Mesodermal cell (in vitro differentiated cells): ENCODE data around the gene ADGRB3.

Experiments used
- H3K27ac ChIP-seq: 2 replicates; pipeline ENCODE4 v1.7.0; 2013; ENCODE audit warnings: mild to moderate bottlenecking, low read depth, low read length, moderate library complexity; ENCODE audit not compliant: severe bottlenecking
- H3K36me3 ChIP-seq: 2 replicates; pipeline ENCODE4 v1.7.1; 2013; ENCODE audit warnings: mild to moderate bottlenecking, low read length, moderate library complexity; ENCODE audit not compliant: control insufficient read depth, insufficient read depth
- H3K4me1 ChIP-seq: one replicate; pipeline ENCODE4 v1.7.1; 2013; ENCODE audit warnings: mild to moderate bottlenecking, low read length; ENCODE audit not compliant: insufficient read depth, control insufficient read depth, poor library complexity, severe bottlenecking
- H3K4me3 ChIP-seq: 2 replicates; pipeline ENCODE4 v1.7.0; 2013; ENCODE audit warnings: low read length, control low read depth, mild to moderate bottlenecking; ENCODE audit not compliant: insufficient read depth, poor library complexity, severe bottlenecking; ENCODE audit errors: extremely low read depth
- H3K9me3 ChIP-seq: 2 replicates; pipeline ENCODE4 v1.7.1; 2013; ENCODE audit warnings: mild to moderate bottlenecking, low read length, moderate library complexity; ENCODE audit not compliant: control insufficient read depth
- WGBS, 2 experiments: methylation state at CpG; one replicate each; pipeline ENCODE4 v1.1.5; 2013; ENCODE audit warnings: missing lambda C conversion rate in 2 of 2; ENCODE audit not compliant: insufficient coverage in 2 of 2; 5-methylcytosine and 5-hydroxymethylcytosine counted together

ADGRB3 gene

DNA sequence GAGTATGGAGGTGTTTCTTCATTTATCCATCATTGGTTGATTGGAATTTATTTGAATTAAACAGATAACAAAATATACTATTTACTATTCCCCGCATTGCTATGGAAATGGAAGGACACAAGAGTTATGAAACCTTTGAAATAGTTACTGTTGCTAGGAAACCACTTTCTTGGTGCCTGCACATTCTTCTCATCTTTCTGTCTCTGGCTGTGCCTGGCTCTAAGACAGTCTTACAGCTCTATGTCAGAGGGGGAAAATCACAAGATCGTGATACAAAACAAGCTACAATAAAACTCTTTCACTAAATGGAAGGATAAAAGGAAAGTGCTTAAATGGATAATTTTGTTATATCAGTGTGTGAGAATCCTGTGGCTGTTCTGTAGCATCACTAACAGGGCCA is 708.8 kb downstream of the ADGRB3 start:
- no CpG with 5 or more reads among the region's 2 CpGs for WGBS, 2 experiments
- Histone ChIP-seq H3K9me3 (no peaks in the 10 kb centered on the region), H3K4me1 (no peaks in the 10 kb centered on the region), H3K36me3 (no peaks in the 10 kb centered on the region), H3K27ac (no peak overlapping the region), H3K4me3 (no peak overlapping the region)

DNA sequence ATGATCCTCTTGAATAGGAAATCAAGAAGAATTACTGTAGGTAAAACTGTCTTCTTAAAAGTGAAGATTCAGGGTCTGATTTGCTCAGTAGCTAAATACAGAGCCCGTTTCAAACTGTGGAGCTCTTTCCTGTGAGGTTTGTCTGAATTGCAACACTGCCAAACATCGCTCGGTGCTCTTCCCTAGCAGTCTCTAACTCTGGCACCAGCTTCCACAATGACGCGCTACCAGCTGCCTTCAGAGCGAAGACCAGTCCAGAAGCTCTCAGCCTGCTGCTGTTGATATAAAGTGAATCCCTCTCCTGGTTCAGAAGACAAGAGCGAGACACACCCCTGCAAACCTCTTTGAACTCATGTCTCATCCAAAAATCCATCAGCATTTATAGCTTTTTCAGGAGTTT is 714.7 kb downstream of the ADGRB3 start:
- Histone ChIP-seq H3K4me1 (no peaks in the 10 kb centered on the region), H3K27ac (no peak overlapping the region), H3K4me3 (no peak overlapping the region), H3K9me3 (no peaks in the 10 kb centered on the region), H3K36me3 (no peaks in the 10 kb centered on the region)
- WGBS, 2 experiments = 82 to 85% methylated on average over 6 to 7 of the region's 7 CpGs

DNA sequence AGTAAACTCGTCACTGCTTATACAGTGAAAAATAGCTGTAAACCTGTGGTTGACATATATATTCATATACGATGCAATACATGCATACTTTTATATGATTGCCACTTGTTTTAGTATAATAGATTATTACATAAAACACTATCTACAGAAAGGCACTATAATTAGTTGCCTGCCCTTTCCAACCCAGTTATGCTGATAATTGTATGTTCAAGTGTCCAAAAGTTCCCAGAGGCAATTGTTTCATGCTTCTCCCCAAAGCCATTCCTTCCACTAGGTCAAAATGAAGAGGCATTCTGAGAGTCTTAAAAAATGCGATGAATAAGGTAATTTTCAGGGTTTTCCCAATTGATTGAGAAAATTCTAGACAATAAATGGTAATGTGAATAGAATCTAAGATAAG is 727.1 kb downstream of the ADGRB3 start:
- Histone ChIP-seq H3K4me1 (no peaks in the 10 kb centered on the region), H3K9me3 (no peaks in the 10 kb centered on the region), H3K36me3 (no peaks in the 10 kb centered on the region), H3K4me3 (no peak overlapping the region), H3K27ac (no peak overlapping the region)
- 67 to 100% methylated on average over 1 of the region's 3 CpGs for WGBS, 2 experiments

- H3K4me3 ChIP-seq = no peak overlapping the region
- H3K36me3 ChIP-seq = no peaks in the 10 kb centered on the region
- no peaks in the 10 kb centered on the region for H3K4me1 ChIP-seq
- no CpG with 5 or more reads among the region's 1 CpG for WGBS, 2 experiments
- no peaks in the 10 kb centered on the region for H3K9me3 ChIP-seq
- no peak overlapping the region for H3K27ac ChIP-seq
Measured at GRCh38 chr6:69366831-69367230, 731.7 kb downstream of the ADGRB3 start.

- H3K36me3 ChIP-seq = no peaks in the 10 kb centered on the region
- no peak overlapping the region for H3K4me3 ChIP-seq
- H3K27ac ChIP-seq = no peak overlapping the region
- no peaks in the 10 kb centered on the region for H3K4me1 ChIP-seq
- H3K9me3 ChIP-seq = no peaks in the 10 kb centered on the region
- no CpG with 5 or more reads among the region's 1 CpG for WGBS, 2 experiments
Measured at GRCh38 chr6:69368613-69369012, 733.5 kb downstream of the ADGRB3 start.

GRCh38 chr6:69370763-69371162 is 735.7 kb downstream of the ADGRB3 start:
- H3K27ac ChIP-seq = no peak overlapping the region
- no peaks in the 10 kb centered on the region for H3K4me1 ChIP-seq
- H3K4me3 ChIP-seq = no peak overlapping the region
- no peaks in the 10 kb centered on the region for H3K36me3 ChIP-seq
- H3K9me3 ChIP-seq = no peaks in the 10 kb centered on the region
- 87 to 100% methylated on average over 1 to 3 of the region's 3 CpGs for WGBS, 2 experiments

- H3K4me1 ChIP-seq = no peaks in the 10 kb centered on the region
- H3K9me3 ChIP-seq = no peaks in the 10 kb centered on the region
- no peaks in the 10 kb centered on the region for H3K36me3 ChIP-seq
- WGBS, 2 experiments = no CpG with 5 or more reads among the region's 1 CpG
- no peak overlapping the region for H3K27ac ChIP-seq
- no peak overlapping the region for H3K4me3 ChIP-seq
Measured at GRCh38 chr6:69378326-69378725, 743.2 kb downstream of the ADGRB3 start.

DNA sequence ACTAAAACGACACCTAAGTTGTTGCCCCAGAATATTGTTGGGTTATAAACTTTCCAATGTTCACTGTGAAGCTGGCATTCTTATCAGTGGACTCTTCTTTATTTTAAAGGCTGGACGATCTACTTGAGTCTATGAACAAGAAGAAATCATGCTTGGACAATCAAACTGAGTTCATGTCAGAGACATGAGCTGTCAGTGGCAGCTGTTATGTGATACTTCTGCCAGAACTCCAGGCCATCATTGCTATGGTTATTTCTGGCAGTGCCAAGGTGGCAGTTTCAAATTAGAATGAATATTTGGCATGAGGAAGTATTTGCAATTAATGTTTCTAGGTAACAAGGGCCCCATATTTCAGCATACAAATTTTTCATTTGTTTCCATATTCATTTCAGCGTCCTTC is 744.4 kb downstream of the ADGRB3 start:
- H3K4me3 ChIP-seq = no peak overlapping the region
- WGBS, 2 experiments = 100% methylated on average over 1 of the region's 3 CpGs
- H3K27ac ChIP-seq = no peak overlapping the region
- no peaks in the 10 kb centered on the region for H3K9me3 ChIP-seq
- no peaks in the 10 kb centered on the region for H3K36me3 ChIP-seq
- no peaks in the 10 kb centered on the region for H3K4me1 ChIP-seq

DNA sequence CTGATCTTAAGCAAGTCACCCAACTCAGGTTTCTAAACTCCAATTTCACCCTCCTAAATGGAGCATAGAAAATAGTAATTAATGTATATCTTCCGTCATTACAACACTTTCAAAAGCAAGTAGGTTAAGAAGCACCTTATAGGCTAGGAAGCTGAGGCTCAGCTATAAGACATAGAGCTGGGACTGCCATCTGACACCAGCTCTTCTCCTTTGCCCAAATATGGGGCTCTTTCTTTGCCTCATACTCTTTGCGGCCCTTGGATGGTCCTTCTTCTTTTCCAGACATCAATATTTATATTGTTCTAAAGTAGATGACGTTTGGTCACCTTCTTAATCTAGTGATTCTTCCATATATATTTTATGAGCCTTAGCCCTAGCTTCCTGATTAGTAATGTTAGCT is 748.5 kb downstream of the ADGRB3 start:
- H3K36me3 ChIP-seq = no peaks in the 10 kb centered on the region
- no peak overlapping the region for H3K4me3 ChIP-seq
- H3K9me3 ChIP-seq = no peaks in the 10 kb centered on the region
- no CpG with 5 or more reads among the region's 3 CpGs for WGBS, 2 experiments
- no peaks in the 10 kb centered on the region for H3K4me1 ChIP-seq
- no peak overlapping the region for H3K27ac ChIP-seq

GRCh38 chr6:69386426-69386825 is 751.3 kb downstream of the ADGRB3 start:
- Histone ChIP-seq H3K36me3 (no peaks in the 10 kb centered on the region), H3K27ac (no peak overlapping the region), H3K9me3 (no peaks in the 10 kb centered on the region), H3K4me3 (no peak overlapping the region), H3K4me1 (peaks cover 5% of the 10 kb centered on the region)
- WGBS, 2 experiments = 89 to 92% methylated on average over 3 of the region's 5 CpGs

DNA sequence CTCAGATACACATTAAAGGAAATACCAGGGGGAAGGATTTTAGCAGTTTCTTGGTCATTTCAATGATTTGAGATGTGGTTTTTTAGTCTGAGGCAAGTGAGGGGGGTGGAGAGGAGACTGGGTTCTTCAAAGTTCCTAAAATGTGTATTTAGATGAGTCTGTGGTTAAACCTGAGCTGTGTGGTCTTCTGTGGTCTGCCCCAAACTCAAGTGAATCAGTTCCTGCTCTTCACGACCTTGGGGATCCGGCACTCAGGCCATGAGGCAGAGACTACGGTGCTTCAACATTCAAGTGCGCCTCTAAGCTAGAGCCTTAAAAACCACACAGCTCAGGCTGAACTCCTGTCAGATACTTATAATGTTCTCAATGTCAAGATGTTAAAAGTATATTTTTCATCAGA is 755.0 kb downstream of the ADGRB3 start:
- no peaks in the 10 kb centered on the region for H3K36me3 ChIP-seq
- H3K9me3 ChIP-seq = no peaks in the 10 kb centered on the region
- no peak overlapping the region for H3K4me3 ChIP-seq
- H3K27ac ChIP-seq = no peak overlapping the region
- 84 to 86% methylated on average over 4 of the region's 4 CpGs for WGBS, 2 experiments
- peaks cover 6% of the 10 kb centered on the region for H3K4me1 ChIP-seq

DNA sequence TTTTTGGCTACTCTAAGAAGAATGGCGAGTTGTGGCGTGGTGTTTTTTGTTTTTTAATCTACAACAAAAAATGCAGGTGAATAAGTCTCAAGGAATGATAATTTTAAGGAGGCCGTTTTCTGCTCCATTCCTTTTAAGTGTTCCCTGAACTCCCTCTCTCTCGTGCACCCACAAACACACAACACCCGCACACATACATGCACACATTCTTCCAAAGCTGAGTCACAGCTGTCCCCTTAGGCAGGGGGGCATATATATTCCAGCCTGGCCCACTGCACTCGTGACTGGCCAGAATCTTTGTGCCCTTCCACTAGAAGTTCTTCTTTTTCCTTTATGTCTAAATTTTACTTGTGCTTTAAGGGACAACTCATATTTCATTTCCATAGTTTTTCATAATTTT is 756.0 kb downstream of the ADGRB3 start:
- peaks cover 6% of the 10 kb centered on the region for H3K4me1 ChIP-seq
- H3K4me3 ChIP-seq = no peak overlapping the region
- no peaks in the 10 kb centered on the region for H3K36me3 ChIP-seq
- H3K27ac ChIP-seq = no peak overlapping the region
- no peaks in the 10 kb centered on the region for H3K9me3 ChIP-seq
- WGBS, 2 experiments = 78 to 94% methylated on average over 3 to 5 of the region's 6 CpGs
